ENCODE data around the gene BMPR1B. TPM values are rescaled to one million over a fixed set of nuclear protein-coding genes. Genes with fewer than 3 reads are reported as not detected.

The BMPR1B gene
- total and polyA plus RNA-seq, 9 of the 15 experiments (the other 6 are each of a cell fraction or from before 2014, with no cell fraction given), result 0.01 TPM; not detected in 8

DNA sequence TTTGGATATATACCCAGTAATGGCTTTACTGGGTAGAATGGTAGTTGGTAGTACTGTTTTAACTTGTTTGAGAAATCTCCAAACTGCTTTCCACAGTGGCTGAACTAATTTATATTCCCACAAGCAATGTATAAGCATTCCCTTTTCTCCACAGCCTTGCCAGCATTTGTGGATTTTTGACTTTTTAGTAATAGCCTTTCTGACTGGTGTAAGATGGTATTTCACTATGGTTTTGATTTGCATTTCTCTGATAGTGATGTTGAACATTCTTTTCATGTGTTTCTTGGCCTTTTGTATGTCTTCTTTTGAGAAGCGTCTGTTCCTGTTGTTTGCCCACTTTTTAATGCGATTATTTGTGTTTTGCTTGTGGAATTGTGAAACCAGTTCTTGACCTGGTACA is 290.5 kb downstream of the BMPR1B start (continued):
- TF ChIP-seq YY1 (IDR thresholded peaks at IDR 0.05; ENCODE audit: borderline replicate concordance in 1 of 3, control insufficient read depth in 1 of 3, extremely low read depth in 1 of 3, insufficient read depth in 3 of 3, insufficient read length in 1 of 3, insufficient replicate concordance in 2 of 3, low read depth in 1 of 3, low read length in 2 of 3), result no peak
- TF ChIP-seq PCBP1 (IDR thresholded peaks at IDR 0.05; ENCODE audit: low read depth, low read length, poor library complexity, severe bottlenecking), result no peak
- no peak for TF ChIP-seq EGR1 (conservative IDR thresholded peaks at IDR 0.05)
- no peak for TF ChIP-seq POLR2AphosphoS2 (IDR thresholded peaks at IDR 0.05; ENCODE audit: low read length)
- TF ChIP-seq GTF2E2 (tag; IDR thresholded peaks at IDR 0.05), result no peak
- TF ChIP-seq HNRNPH1 (optimal IDR thresholded peaks at IDR 0.05; ENCODE audit: low read depth, low read length), result no peak
- no peak for TF ChIP-seq ZNF217 (CRISPR knock-in tag; IDR thresholded peaks at IDR 0.05)
- no peak for TF ChIP-seq POLR2A (conservative IDR thresholded peaks at IDR 0.05)
- no peak for TF ChIP-seq NFIX (CRISPR knock-in tag; IDR thresholded peaks at IDR 0.05; ENCODE audit: low read depth)
- TF ChIP-seq U2AF2 (optimal IDR thresholded peaks at IDR 0.05; ENCODE audit: low read depth, low read length), result no peak
- TF ChIP-seq ZNF785 (CRISPR knock-in tag; IDR thresholded peaks at IDR 0.05), result no peak
- TF ChIP-seq RUNX1 (IDR thresholded peaks at IDR 0.05; ENCODE audit: low read depth), result no peak

DNA sequence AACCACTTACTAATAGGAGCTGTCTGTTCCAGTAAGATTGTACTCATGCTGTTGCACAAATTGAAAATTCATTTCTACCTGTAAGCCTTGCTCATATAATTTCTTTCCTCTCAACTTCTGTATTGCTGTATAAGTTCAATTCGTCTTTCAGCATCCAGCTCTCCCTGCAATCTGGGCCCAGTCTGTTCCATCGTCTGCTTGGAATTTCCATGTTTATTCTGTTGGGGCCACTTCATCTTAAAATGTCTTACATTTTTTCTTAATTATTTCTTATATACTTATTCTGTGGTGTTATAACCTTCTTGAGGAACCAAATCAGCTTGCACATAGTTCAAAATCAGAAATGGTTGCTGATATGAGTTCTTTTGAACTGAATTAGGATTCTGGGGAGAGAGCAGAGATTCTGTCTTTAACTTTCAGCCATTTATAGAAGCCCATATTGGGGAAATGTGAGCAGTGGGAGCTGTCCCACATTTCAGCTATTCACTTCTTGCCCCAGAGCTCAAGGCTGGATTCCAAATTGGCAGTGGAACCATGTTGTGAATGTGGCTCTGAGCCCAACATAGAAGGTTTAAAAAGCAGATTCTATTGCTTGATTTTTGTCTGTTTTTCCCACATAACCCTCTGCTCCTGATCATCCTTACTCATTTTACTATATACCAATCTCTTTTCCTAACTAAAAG is 291.9 kb downstream of the BMPR1B start:
- BruUV-seq (replicated peaks), result no TSS peak
- intact Hi-C loops (cut with micrococcal nuclease) (no loop called here), in situ Hi-C loops (cut with MboI) (no loop called here)
- Histone ChIP-seq H3K4me3 (no peak overlapping the region), H3K9me1 (ENCODE audit: control insufficient read depth, insufficient read depth, low read length) (no peaks in the 10 kb centered on the region), H3K4me2 (ENCODE audit: insufficient read depth, low read length) (no peak overlapping the region), H3K27ac (ENCODE audit: extremely low read depth, low read depth, low read length) (no peak overlapping the region), H3K9ac (ENCODE audit: insufficient read depth in 1 of 2, low read depth in 2 of 2, low read length in 2 of 2) (no peak overlapping the region), H3K4me1 (replicated peaks in 1 of 2; ENCODE audit: control insufficient read depth in 2 of 2, insufficient read depth in 2 of 2, low read length in 2 of 2) (no peaks in the 10 kb centered on the region), H3K36me3 (ENCODE audit: control insufficient read depth, insufficient read depth, low read length) (no peaks in the 10 kb centered on the region), H3K9me3 (replicated peaks; ENCODE audit: control insufficient read depth, insufficient read depth, low read depth, low read length) (no peaks in the 10 kb centered on the region), H2AFZ (ENCODE audit: low read depth, low read length) (no peak overlapping the region), H4K20me1 (replicated peaks; ENCODE audit: control insufficient read depth, insufficient read depth, low read length) (no peaks in the 10 kb centered on the region), H3K79me2 (ENCODE audit: control insufficient read depth, insufficient read depth, low read length) (no peaks in the 10 kb centered on the region), H3K27me3 (ENCODE audit: control insufficient read depth in 2 of 2, insufficient read depth in 2 of 2, low read length in 2 of 2) (no peaks in the 10 kb centered on the region)
- FAIRE-seq (no peak), DNase-seq (ENCODE audit: extremely low read depth in 1 of 4, low spot score in 3 of 4) (no peak), ATAC-seq (no peak)
- POLR2A ChIA-PET, result interaction anchor here (1.4 kb wide), 1 partner anchor 15 kb away, joined by 3 read pairs; no protein-coding TSS in a partner anchor
- CTCF ChIA-PET (ENCODE audit: low intra/inter-chr PET ratio), result no interaction called here
- 0% methylated on average over 2 of the region's 2 CpGs for WGBS (ENCODE audit: insufficient coverage, low coverage, missing lambda C conversion rate)
- TF ChIP-seq DACH1 (IDR thresholded peaks at IDR 0.05; ENCODE audit: partially characterized antibody) (no peak), ZNF766 (CRISPR knock-in tag; conservative IDR thresholded peaks at IDR 0.05) (no peak), SMARCC2 (IDR thresholded peaks at IDR 0.05; ENCODE audit: low read depth) (no peak), NONO (IDR thresholded peaks at IDR 0.05; ENCODE audit: low read depth in 2 of 2, low read length in 1 of 2) (no peak), MYNN (IDR thresholded peaks at IDR 0.05) (no peak), MYNN (CRISPR knock-in tag; IDR thresholded peaks at IDR 0.05) (no peak), ZNF253 (CRISPR knock-in tag; conservative IDR thresholded peaks at IDR 0.05) (no peak), SIX5 (IDR thresholded peaks at IDR 0.05; ENCODE audit: borderline replicate concordance in 1 of 2, insufficient read depth in 1 of 2, low read depth in 1 of 2, low read length in 2 of 2) (no peak), CGGBP1 (CRISPR knock-in tag; IDR thresholded peaks at IDR 0.05) (no peak), ZNF280A (IDR thresholded peaks at IDR 0.05; ENCODE audit: low read depth, partially characterized antibody) (no peak)
